ENCODE data around the gene UNC50. TPM values are rescaled to one million over a fixed set of nuclear protein-coding genes. Genes with fewer than 3 reads are reported as not detected.

Gene UNC50
- total RNA-seq, 4 donors from 2014 or later, result 23.9 to 46.8 (median 36.3) TPM

GRCh38 chr2:98647636-98648035 lies 39.2 kb downstream of the UNC50 start:
- in situ Hi-C loops (cut with MboI; ENCODE audit: low pct_ligation_motif_present in 1 of 4, low pct_unique_long_range_greater_than_20kb in 1 of 4, low sequenced_read_pairs in 3 of 4), result loop anchor here in 3 of 4 donors (10.0 kb wide), 2 partner anchors 187 to 417 kb away; no protein-coding TSS in a partner anchor
- WGBS, 2 donors (ENCODE audit: low coverage in 1 of 2), result 78 to 100% methylated on average over 3 to 5 of the region's 5 CpGs
- intact Hi-C loops (cut with DNase I; ENCODE audit: low total_unique reads), result loop anchor here (5.0 kb wide), 1 partner anchor 190 kb away; no protein-coding TSS in a partner anchor
- H3K27me3 ChIP-seq, result no peaks in the 10 kb centered on the region
- H3K4me3 ChIP-seq, result no peak overlapping the region
- TF ChIP-seq POLR2A (IDR thresholded peaks at IDR 0.05), result no peak
- TF ChIP-seq CTCF (IDR thresholded peaks at IDR 0.05), result no peak
- TF ChIP-seq EP300 (IDR thresholded peaks at IDR 0.05; ENCODE audit: low read depth), result no peak
- TF ChIP-seq POLR2AphosphoS5 (IDR thresholded peaks at IDR 0.05), result no peak
- DNase-seq, result no peak
- peaks cover 0 to 34% (median 15%) of the 10 kb centered on the region in 4 donors for H3K36me3 ChIP-seq
- H3K27ac ChIP-seq, result no peak overlapping the region
- H3K9me3 ChIP-seq, result no peaks in the 10 kb centered on the region
- H3K4me1 ChIP-seq, result peaks cover 0 to 32% (median 15%) of the 10 kb centered on the region in 4 donors

- in situ Hi-C loops (cut with MboI; ENCODE audit: low pct_ligation_motif_present in 1 of 4, low pct_unique_long_range_greater_than_20kb in 1 of 4, low sequenced_read_pairs in 3 of 4) (loop anchor here in 3 of 4 donors (10.0 kb wide), 2 partner anchors 186 to 416 kb away; no protein-coding TSS in a partner anchor), intact Hi-C loops (cut with DNase I; ENCODE audit: low total_unique reads) (loop anchor here (5.0 kb wide), 1 partner anchor 189 kb away; no protein-coding TSS in a partner anchor)
- WGBS, 2 donors (ENCODE audit: low coverage in 1 of 2), result 89 to 90% methylated on average over 3 to 4 of the region's 4 CpGs
- Histone ChIP-seq H3K9me3 (no peaks in the 10 kb centered on the region), H3K36me3 (peaks cover 0 to 27% (median 12%) of the 10 kb centered on the region in 4 donors), H3K27me3 (no peaks in the 10 kb centered on the region), H3K27ac (no peak overlapping the region), H3K4me3 (no peak overlapping the region), H3K4me1 (peaks cover 0 to 37% (median 15%) of the 10 kb centered on the region in 4 donors)
- TF ChIP-seq POLR2A (IDR thresholded peaks at IDR 0.05), result no peak
- DNase-seq, result no peak
Measured at GRCh38 chr2:98648451-98648850, 40.1 kb downstream of the UNC50 start.

GRCh38 chr2:98649135-98649991 lies 41.0 kb downstream of the UNC50 start:
- Histone ChIP-seq H3K27ac (peak overlapping the region in 3 of 4 donors; percentile 16 to 75 (median 52)), H3K4me1 (peaks cover 0 to 40% (median 15%) of the 10 kb centered on the region in 4 donors), H3K4me3 (no peak overlapping the region), H3K27me3 (no peaks in the 10 kb centered on the region), H3K9me3 (no peaks in the 10 kb centered on the region), H3K36me3 (peaks cover 0 to 18% (median 9%) of the 10 kb centered on the region in 4 donors)
- DNase-seq, result peak; percentile 87
- in situ Hi-C loops (cut with MboI; ENCODE audit: low pct_ligation_motif_present in 1 of 4, low pct_unique_long_range_greater_than_20kb in 1 of 4, low sequenced_read_pairs in 3 of 4), result loop anchor here in 3 of 4 donors (10.0 kb wide), 2 partner anchors 185 to 415 kb away; no protein-coding TSS in a partner anchor
- intact Hi-C loops (cut with DNase I; ENCODE audit: low total_unique reads), result loop anchor here (5.0 kb wide), 1 partner anchor 188 kb away; no protein-coding TSS in a partner anchor
- TF ChIP-seq POLR2A (IDR thresholded peaks at IDR 0.05) (no peak), CTCF (IDR thresholded peaks at IDR 0.05) (peak; percentile 96 to 99 (median 98))
- WGBS, 2 donors (ENCODE audit: low coverage in 1 of 2), result 19 to 20% methylated on average over 3 to 4 of the region's 4 CpGs

- no peaks in the 10 kb centered on the region for H3K27me3 ChIP-seq
- H3K9me3 ChIP-seq, result no peaks in the 10 kb centered on the region
- in situ Hi-C loops (cut with MboI; ENCODE audit: low pct_ligation_motif_present in 1 of 4, low pct_unique_long_range_greater_than_20kb in 1 of 4, low sequenced_read_pairs in 3 of 4), result loop anchor here (5.0 to 25.0 kb wide), 4 partner anchors 185 to 415 kb away; no protein-coding TSS in a partner anchor
- peaks cover 0 to 15% (median 7%) of the 10 kb centered on the region in 4 donors for H3K36me3 ChIP-seq
- no peak for DNase-seq
- WGBS, 2 donors (ENCODE audit: low coverage in 1 of 2), result 80 to 93% methylated on average over 1 of the region's 1 CpG
- TF ChIP-seq EP300 (IDR thresholded peaks at IDR 0.05; ENCODE audit: low read depth) (no peak), POLR2AphosphoS5 (IDR thresholded peaks at IDR 0.05) (no peak), POLR2A (IDR thresholded peaks at IDR 0.05) (no peak), CTCF (IDR thresholded peaks at IDR 0.05) (no peak)
- H3K4me1 ChIP-seq, result peaks cover 0 to 40% (median 15%) of the 10 kb centered on the region in 4 donors
- peak overlapping the region in 3 of 4 donors; percentile 52 to 75 (median 72) for H3K27ac ChIP-seq
- intact Hi-C loops (cut with DNase I; ENCODE audit: low total_unique reads), result loop anchor here (5.0 kb wide), 1 partner anchor 187 kb away; no protein-coding TSS in a partner anchor
- H3K4me3 ChIP-seq, result no peak overlapping the region
Measured at GRCh38 chr2:98649992-98650375, 41.6 kb downstream of the UNC50 start.

Data from transverse colon (tissue), 4 donors.